Adrenal gland (tissue), 12 donors: ENCODE measurements around the gene ING5. TPM values are rescaled to one million over a fixed set of nuclear protein-coding genes. Genes with fewer than 3 reads are reported as not detected.

Source experiments
- DNase-seq, 7 donors: peaks; one replicate each; pipeline ENCODE4 v3.0.0-alpha.2; 2019 to 2020
- H3K27ac ChIP-seq, 5 donors: fragments of 200-600 bp; sonication (generic) in 4 of 5; 1 replicate in 3 of 5; 2 replicates in 2 of 5; pipeline versions ENCODE4 v1.5.1 to v1.8.0; 2016 to 2020; ENCODE audit warnings: mild to moderate bottlenecking in 1 of 5
- H3K27me3 ChIP-seq: fragments of 200-600 bp; 2 replicates; pipeline ENCODE4 v1.8.0; 2021
- H3K36me3 ChIP-seq, 2 donors: fragments of 200-600 bp; replicated peaks in 1 of 2; 1 replicate in 1 of 2; 2 replicates in 1 of 2; pipeline versions ENCODE4 v1.5.1 to v1.8.0; 2018 to 2022
- H3K4me1 ChIP-seq, 2 donors: fragments of 200-600 bp; replicated peaks in 1 of 2; 1 replicate in 1 of 2; 2 replicates in 1 of 2; pipeline versions ENCODE4 v1.5.1 to v1.8.0; 2018 to 2021
- H3K4me3 ChIP-seq, 4 donors: fragments of 200-600 bp; sonication (generic) in 3 of 4; one replicate each; pipeline ENCODE4 v1.5.1; 2016 to 2018
- H3K9me3 ChIP-seq, 3 donors: fragments of 200-600 bp; sonication (generic) in 1 of 3; replicated peaks in 1 of 3; 1 replicate in 2 of 3; 2 replicates in 1 of 3; pipeline versions ENCODE4 v1.5.1 to v1.8.0; 2016 to 2021
- POLR2A ChIP-seq, 2 donors: fragments of 450-650 bp; IDR thresholded peaks; one replicate each; pipeline ENCODE4 v1.6.1; 2017; ENCODE audit warnings: antibody characterized with exemption in 2 of 2, mild to moderate bottlenecking in 2 of 2, moderate library complexity in 1 of 2
- WGBS, 4 donors: extraction: QIAGEN DNeasy Blood & Tissue Kit in 2 of 4; methylation state at CpG; one replicate each; pipeline versions ENCODE4 v1.1.5 to v1.1.7; 2013 to 2017; 5-methylcytosine and 5-hydroxymethylcytosine counted together
- intact Hi-C, 2 donors: fragments of 100-400 bp; cut with DNase I; formaldehyde crosslinking; loops; one replicate each; pipeline versions ENCODE4 v1.14.1 to v1.15.0; 2022 to 2023
- polyA plus RNA-seq, 3 donors: library from polyadenylated mRNA; stranded (reverse); fragments of 200-250 nt in 2 of 3; fragments of 350-450 nt in 1 of 3; fragmentation: Illumina TruSeq in 1 of 3; extraction: RNeasy Lipid Tissue Mini Kit (QIAGEN cat#74804) in 1 of 3; gene quantifications; one replicate each; pipeline ENCODE4 v1.2.3, GENCODE V29; 2013 to 2014
- total RNA-seq, 9 donors: library from RNA; depleted of rRNA in 4 of 9; stranded (reverse); fragments of >200 nt in 4 of 9; fragments of 120-200 nt in 1 of 9; fragmentation: NEBNext Ultra II Directional in 1 of 9; extraction: Animal tissue kit (Norgen Biotek cat#: 25700) in 1 of 9; gene quantifications; one replicate each; pipeline versions ENCODE4 v1.1.0 to v1.2.4, GENCODE V29; 2013 to 2023
- TF ChIP-seq, protein P1 (sequence below), 6 experiments: fragments of 450-650 bp in 4 of 6; fragments of 200-600 bp in 2 of 6; sonication (generic) in 1 of 6; IDR thresholded peaks; 1 replicate in 5 of 6; 2 replicates in 1 of 6; pipeline versions ENCODE4 v1.5.1 to v1.8.0; 2016 to 2021; ENCODE audit warnings: antibody characterized with exemption in 6 of 6, mild to moderate bottlenecking in 2 of 6, moderate library complexity in 1 of 6
- donor health status: healthy with polysubstance abuse.
- donor health status: Bipolar disorder and iron deficiency.
- donor health status: DM: yes; HTN: yes; CAD: no.
- donor health status: DM: no; HTN: no; CAD: no.
- donor health status: DM: no; HTN: no; CAD: no.
- donor health status: DM: yes; HTN: yes; CAD: no.

ING5 gene
- total and polyA plus RNA-seq, 12 donors: 13.3 to 83.1 (median 31.7) TPM

DNA sequence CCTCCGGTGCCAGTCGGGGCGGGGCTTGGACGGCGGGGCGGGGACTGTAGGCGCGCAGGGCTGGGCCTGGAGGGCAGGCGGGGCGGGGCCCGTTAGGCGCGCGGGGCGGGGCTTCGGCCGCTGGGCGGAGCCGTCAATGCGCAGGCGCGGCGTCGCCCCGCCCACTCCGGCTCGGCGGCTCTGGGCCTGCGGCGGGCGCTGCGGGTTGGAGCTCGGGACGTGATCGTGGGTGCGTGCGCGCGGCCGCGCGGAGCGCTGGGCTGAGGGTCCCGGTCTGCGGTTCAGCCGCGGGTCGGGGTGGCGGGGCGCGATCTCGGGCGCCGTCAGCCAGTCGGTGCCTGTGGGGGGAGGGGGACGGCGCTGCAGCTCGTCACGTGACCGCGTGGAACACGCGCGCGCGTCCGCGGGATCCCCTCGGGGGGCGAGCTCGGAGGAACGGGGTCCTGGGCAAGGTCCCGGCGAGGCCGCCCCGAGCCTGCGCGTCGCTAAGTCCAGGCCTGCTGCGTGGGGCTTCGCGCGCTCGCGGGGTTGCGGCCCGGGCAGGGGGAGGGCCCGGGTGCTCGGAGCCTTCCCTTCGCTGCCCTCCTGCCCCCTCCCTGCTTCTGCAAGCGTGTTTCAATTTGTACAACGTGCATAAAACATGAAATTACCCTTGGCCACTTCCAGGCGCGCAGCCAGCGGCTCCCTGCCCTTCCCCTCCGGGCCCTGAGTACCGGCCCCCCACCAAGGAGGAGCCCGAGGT lies 32.8 kb downstream of the ING5 start, which contains the start of gene D2HGDH:
D2HGDH (plus strand) TSS at position 164 of the 742 bp plus-strand sequence. CDS start 595 bp downstream, outside the sequence.
- Histone ChIP-seq H3K4me1 (peaks cover 0 to 11% of the 10 kb centered on the region in 2 donors), H3K4me3 (peak within 1 kb of the TSS; percentile 66 to 78 (median 70)), H3K27ac (peak within 1 kb of the TSS; percentile 60 to 94 (median 82)), H3K9me3 (no peaks in the 10 kb centered on the region), H3K27me3 (no peaks in the 10 kb centered on the region), H3K36me3 (no peaks in the 10 kb centered on the region)
- intact Hi-C loops: loop anchor here in 1 of 2 donors (10.0 kb wide), 1 partner anchor 140 kb away; no protein-coding TSS in a partner anchor
- TF ChIP-seq, protein P1, sequence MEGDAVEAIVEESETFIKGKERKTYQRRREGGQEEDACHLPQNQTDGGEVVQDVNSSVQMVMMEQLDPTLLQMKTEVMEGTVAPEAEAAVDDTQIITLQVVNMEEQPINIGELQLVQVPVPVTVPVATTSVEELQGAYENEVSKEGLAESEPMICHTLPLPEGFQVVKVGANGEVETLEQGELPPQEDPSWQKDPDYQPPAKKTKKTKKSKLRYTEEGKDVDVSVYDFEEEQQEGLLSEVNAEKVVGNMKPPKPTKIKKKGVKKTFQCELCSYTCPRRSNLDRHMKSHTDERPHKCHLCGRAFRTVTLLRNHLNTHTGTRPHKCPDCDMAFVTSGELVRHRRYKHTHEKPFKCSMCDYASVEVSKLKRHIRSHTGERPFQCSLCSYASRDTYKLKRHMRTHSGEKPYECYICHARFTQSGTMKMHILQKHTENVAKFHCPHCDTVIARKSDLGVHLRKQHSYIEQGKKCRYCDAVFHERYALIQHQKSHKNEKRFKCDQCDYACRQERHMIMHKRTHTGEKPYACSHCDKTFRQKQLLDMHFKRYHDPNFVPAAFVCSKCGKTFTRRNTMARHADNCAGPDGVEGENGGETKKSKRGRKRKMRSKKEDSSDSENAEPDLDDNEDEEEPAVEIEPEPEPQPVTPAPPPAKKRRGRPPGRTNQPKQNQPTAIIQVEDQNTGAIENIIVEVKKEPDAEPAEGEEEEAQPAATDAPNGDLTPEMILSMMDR (IDR thresholded peaks at IDR 0.05): no peak
- peak; percentile 71 to 73 for TF ChIP-seq POLR2A (IDR thresholded peaks at IDR 0.05)
- WGBS, 4 donors: 0 to 2% (median 1%) methylated on average over 16 to 98 of the region's 98 CpGs; no CpG with 5 or more reads in 1 of the 4 donors
- peak; percentile 89 to 95 (median 95) for DNase-seq

DNA sequence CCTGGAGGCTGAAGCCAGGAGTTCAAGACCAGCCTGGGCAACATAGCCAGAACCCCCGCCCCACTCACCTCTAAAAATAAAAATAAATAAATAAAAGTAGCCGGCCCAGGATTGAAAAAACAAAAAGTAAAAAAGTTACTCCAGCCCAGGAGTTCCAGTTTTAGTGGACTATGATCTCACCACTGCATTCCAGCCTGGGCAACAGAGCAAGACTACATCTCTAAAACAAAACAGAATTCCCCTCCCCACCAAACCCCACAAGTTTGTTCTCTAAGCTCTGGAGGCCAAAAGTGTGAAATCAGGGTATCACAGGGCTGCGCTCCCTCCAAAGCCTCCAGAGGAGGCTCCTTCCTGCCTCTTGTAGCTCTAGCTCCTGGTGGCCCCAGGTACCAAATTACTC lies 34.3 kb downstream of the ING5 start:
- peak overlapping the region in 1 of 4 donors; percentile 72 for H3K4me3 ChIP-seq
- no peaks in the 10 kb centered on the region for H3K9me3 ChIP-seq
- intact Hi-C loops: loop anchor here in 1 of 2 donors (10.0 kb wide), 1 partner anchor 139 kb away; no protein-coding TSS in a partner anchor
- peaks cover 0 to 11% of the 10 kb centered on the region in 2 donors for H3K4me1 ChIP-seq
- no peaks in the 10 kb centered on the region for H3K27me3 ChIP-seq
- H3K27ac ChIP-seq: no peak overlapping the region
- 80 to 88% (median 83%) methylated on average over 3 of the region's 3 CpGs for WGBS, 4 donors
- TF ChIP-seq, protein P1 (IDR thresholded peaks at IDR 0.05): no peak
- no peak for TF ChIP-seq POLR2A (IDR thresholded peaks at IDR 0.05)
- no peaks in the 10 kb centered on the region for H3K36me3 ChIP-seq
- DNase-seq: no peak

DNA sequence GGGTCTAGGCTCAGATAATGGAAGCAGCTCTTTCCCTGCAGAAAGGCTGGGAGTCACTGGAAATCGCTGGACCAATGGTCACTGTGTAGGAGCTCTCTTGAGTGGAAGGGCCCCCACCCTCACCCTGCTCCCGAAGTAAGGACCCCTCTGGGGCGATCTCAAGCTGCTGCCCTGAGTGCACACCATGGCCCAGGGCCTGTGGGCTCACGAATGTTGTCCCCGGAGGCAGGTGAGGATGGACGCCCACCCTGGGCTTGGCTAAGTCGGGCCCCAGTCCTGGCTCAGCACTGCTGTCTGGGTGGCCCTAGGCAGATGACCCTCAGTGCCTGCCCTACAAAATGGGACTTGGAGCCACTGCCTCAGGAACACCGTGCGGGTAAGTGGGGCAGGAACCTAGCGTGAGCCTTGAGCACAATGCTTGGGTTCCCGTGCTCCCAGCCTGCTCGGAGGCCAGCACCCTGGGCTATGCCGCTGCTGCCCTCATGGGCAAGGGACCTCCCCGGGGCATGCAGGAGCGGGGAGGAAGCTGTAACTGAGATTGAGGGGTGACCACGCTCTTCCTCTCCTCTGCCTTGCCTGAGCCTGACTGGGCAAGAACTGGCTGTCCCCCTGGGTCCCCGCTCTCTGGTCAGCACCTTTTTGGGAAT lies 36.3 kb downstream of the ING5 start:
- Histone ChIP-seq H3K4me1 (peaks cover 0 to 11% of the 10 kb centered on the region in 2 donors), H3K4me3 (no peak overlapping the region), H3K27ac (no peak overlapping the region), H3K9me3 (no peaks in the 10 kb centered on the region), H3K27me3 (no peaks in the 10 kb centered on the region), H3K36me3 (no peaks in the 10 kb centered on the region)
- intact Hi-C loops: loop anchor here in 1 of 2 donors (10.0 kb wide), 1 partner anchor 137 kb away; no protein-coding TSS in a partner anchor
- TF ChIP-seq, protein P1 (IDR thresholded peaks at IDR 0.05): no peak
- TF ChIP-seq POLR2A (IDR thresholded peaks at IDR 0.05): no peak
- WGBS, 4 donors: 79 to 95% (median 92%) methylated on average over 3 to 17 of the region's 17 CpGs
- DNase-seq: no peak

DNA sequence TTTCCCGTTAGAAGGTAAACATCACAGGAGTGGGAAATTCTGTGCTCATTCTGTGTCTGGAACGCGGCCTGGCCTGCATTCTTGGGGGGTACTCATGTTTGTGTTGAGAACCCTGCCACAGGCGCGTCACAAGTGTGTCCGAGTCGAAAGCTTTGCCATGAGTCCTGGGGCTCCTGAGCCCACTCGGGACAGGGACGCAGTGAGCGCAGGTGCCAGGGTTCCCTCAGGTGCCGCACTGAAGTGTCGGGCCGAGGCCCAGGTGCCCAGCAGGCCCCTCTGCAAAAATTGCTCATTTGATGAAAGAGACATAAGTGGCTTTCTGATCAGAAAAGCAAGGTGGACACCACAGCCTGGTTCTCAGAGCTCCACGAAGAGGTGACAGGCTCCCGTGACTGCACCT lies 37.3 kb downstream of the ING5 start:
- no peak for DNase-seq
- TF ChIP-seq, protein P1 (IDR thresholded peaks at IDR 0.05): no peak
- no peak for TF ChIP-seq POLR2A (IDR thresholded peaks at IDR 0.05)
- Histone ChIP-seq H3K4me3 (no peak overlapping the region), H3K9me3 (no peaks in the 10 kb centered on the region), H3K27ac (no peak overlapping the region), H3K36me3 (peaks cover 0 to under 1% of the 10 kb centered on the region in 2 donors), H3K27me3 (no peaks in the 10 kb centered on the region), H3K4me1 (peaks cover 0 to 7% of the 10 kb centered on the region in 2 donors)
- WGBS, 4 donors: 90 to 97% (median 94%) methylated on average over 15 of the region's 15 CpGs
- intact Hi-C loops: loop anchor here in 1 of 2 donors (10.0 kb wide), 1 partner anchor 136 kb away; no protein-coding TSS in a partner anchor
